Natural killer cell (primary cell): ENCODE measurements around the gene MEIS2. TPM values are rescaled to one million over a fixed set of nuclear protein-coding genes. Genes with fewer than 3 reads are reported as not detected.

Experiments used
- ATAC-seq, 3 donors: fragments of 150-1000 bp in 2 of 3; fragments of 200-7000 bp in 1 of 3; cut with Tn5 transposase; 1 replicate in 1 of 3; 2 replicates in 2 of 3; pipeline ENCODE4 v1.10.0; 2021; ENCODE audit warnings: mild to moderate bottlenecking in 2 of 3, moderate library complexity in 2 of 3
- DNase-seq, 2 donors: peaks; one replicate each; pipeline versions ENCODE4 v3.0.0 to v3.0.0-alpha.2; 2013 to 2021; ENCODE audit warnings: mixed read lengths in 1 of 2
- H3K27ac ChIP-seq: one replicate; pipeline ENCODE4 v1.5.1; 2013; ENCODE audit warnings: mild to moderate bottlenecking, low read length
- H3K27me3 ChIP-seq: one replicate; pipeline ENCODE4 v1.6.1; 2013; ENCODE audit warnings: low read length; ENCODE audit not compliant: control insufficient read depth, insufficient read depth
- H3K36me3 ChIP-seq: one replicate; pipeline ENCODE4 v1.6.1; 2013; ENCODE audit warnings: low read length; ENCODE audit not compliant: control insufficient read depth, insufficient read depth
- H3K4me1 ChIP-seq: one replicate; pipeline ENCODE4 v1.6.1; 2013; ENCODE audit warnings: low read length; ENCODE audit not compliant: control insufficient read depth, insufficient read depth
- H3K4me3 ChIP-seq: one replicate; pipeline ENCODE4 v1.5.1; 2013; ENCODE audit warnings: low read length
- H3K9me3 ChIP-seq: one replicate; pipeline ENCODE4 v1.6.1; 2013; ENCODE audit warnings: low read length; ENCODE audit not compliant: control insufficient read depth, insufficient read depth
- H3K27ac Mint-ChIP-seq, 2 donors: one replicate each; pipeline ENCODE4 v1.8.0; 2022; ENCODE audit warnings: mild to moderate bottlenecking in 2 of 2, mixed read lengths in 2 of 2, moderate library complexity in 1 of 2
- H3K27me3 Mint-ChIP-seq, 2 donors: one replicate each; pipeline ENCODE4 v1.8.0; 2022; ENCODE audit warnings: low read depth in 2 of 2, mixed read lengths in 2 of 2
- H3K36me3 Mint-ChIP-seq: one replicate; pipeline ENCODE4 v1.8.0; 2022; ENCODE audit warnings: mixed read lengths
- H3K4me1 Mint-ChIP-seq, 2 donors: one replicate each; pipeline ENCODE4 v1.8.0; 2022; ENCODE audit warnings: mixed read lengths in 2 of 2
- H3K4me3 Mint-ChIP-seq: one replicate; pipeline ENCODE4 v1.8.0; 2022; ENCODE audit warnings: mild to moderate bottlenecking, moderate library complexity, mixed read lengths
- H3K9me3 Mint-ChIP-seq, 2 donors: one replicate each; pipeline ENCODE4 v1.8.0; 2022; ENCODE audit warnings: mixed read lengths in 2 of 2
- WGBS: methylation state at CpG from one replicate; pipeline ENCODE4 v1.1.7; 2013; ENCODE audit warnings: missing lambda C conversion rate; ENCODE audit not compliant: insufficient coverage; 5-methylcytosine and 5-hydroxymethylcytosine counted together
- intact Hi-C: fragments of 100-400 bp; cut with micrococcal nuclease; formaldehyde crosslinking; loops from one replicate; pipeline ENCODE4 v1.14.2; 2022
- total RNA-seq, 4 donors: library from RNA; stranded (reverse); fragments of 120-200 nt in 1 of 4; gene quantifications; one replicate each; pipeline versions ENCODE4 v1.2.3 to v1.2.4, GENCODE V29; 2013 to 2022
- TF ChIP-seq, protein P1 (sequence below): fragments of 200-600 bp; IDR thresholded peaks from one replicate; pipeline ENCODE4 v1.8.0; 2022; ENCODE audit warnings: antibody characterized with exemption

Gene MEIS2
- total RNA-seq, 3 donors from 2014 or later (not counting 1 experiment from before 2014, with no cell fraction given): 0.35 TPM; not detected in 2

DNA sequence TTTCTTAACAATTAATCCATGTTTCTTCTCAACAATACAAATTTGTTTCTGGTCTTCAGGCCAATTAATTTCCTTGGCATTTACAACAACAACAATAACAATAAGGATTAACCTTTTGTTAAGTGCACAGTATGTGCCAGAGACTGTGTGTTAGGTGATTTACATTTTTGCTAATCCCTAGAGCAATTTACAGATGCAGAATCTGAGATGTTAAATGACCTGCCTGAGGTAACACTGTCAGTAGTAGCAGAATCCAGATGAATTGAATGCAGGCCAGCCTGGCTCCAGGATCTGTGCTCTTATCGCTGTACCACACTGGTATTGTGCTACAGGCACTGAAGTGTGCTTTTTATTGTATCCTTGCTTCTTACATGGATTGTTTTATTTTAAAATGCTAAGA lies 122.2 kb downstream of the MEIS2 start:
- Mint-ChIP-seq H3K4me1 (no peaks in the 10 kb centered on the region), H3K9me3 (peaks cover 7 to 9% of the 10 kb centered on the region in 2 donors), H3K27me3 (no peaks in the 10 kb centered on the region), H3K36me3 (no peaks in the 10 kb centered on the region), H3K4me3 (no peak overlapping the region), H3K27ac (no peak overlapping the region)
- Histone ChIP-seq H3K4me1 (no peaks in the 10 kb centered on the region), H3K9me3 (no peaks in the 10 kb centered on the region), H3K36me3 (no peaks in the 10 kb centered on the region), H3K4me3 (no peak overlapping the region), H3K27me3 (no peaks in the 10 kb centered on the region), H3K27ac (no peak overlapping the region)
- DNase-seq: no peak
- ATAC-seq: no peak
- TF ChIP-seq, protein P1, sequence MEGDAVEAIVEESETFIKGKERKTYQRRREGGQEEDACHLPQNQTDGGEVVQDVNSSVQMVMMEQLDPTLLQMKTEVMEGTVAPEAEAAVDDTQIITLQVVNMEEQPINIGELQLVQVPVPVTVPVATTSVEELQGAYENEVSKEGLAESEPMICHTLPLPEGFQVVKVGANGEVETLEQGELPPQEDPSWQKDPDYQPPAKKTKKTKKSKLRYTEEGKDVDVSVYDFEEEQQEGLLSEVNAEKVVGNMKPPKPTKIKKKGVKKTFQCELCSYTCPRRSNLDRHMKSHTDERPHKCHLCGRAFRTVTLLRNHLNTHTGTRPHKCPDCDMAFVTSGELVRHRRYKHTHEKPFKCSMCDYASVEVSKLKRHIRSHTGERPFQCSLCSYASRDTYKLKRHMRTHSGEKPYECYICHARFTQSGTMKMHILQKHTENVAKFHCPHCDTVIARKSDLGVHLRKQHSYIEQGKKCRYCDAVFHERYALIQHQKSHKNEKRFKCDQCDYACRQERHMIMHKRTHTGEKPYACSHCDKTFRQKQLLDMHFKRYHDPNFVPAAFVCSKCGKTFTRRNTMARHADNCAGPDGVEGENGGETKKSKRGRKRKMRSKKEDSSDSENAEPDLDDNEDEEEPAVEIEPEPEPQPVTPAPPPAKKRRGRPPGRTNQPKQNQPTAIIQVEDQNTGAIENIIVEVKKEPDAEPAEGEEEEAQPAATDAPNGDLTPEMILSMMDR: no peak
- WGBS: 92% methylated on average over 1 of the region's 1 CpG
- intact Hi-C loops: no loop called here

DNA sequence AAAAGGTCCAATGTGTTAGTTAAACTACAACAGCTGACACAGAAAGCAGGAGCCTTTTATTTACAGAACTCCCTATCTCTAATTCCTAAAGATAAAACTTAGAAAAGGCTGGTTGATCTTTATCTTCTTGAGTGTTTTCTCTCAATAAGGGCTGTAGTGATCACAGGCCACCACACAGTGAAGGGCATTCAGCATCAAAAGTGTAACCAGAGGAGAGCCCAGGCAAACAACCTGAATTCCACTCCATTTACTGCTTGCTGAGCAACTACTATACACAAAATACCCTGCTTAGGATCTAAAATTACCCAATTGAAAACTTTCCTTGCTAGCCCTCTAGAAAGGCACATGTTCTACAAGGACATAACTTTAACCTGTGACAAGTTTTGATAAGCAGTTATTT lies 122.7 kb downstream of the MEIS2 start:
- intact Hi-C loops: no loop called here
- ATAC-seq (no peak), DNase-seq (no peak)
- peaks cover 7 to 9% of the 10 kb centered on the region in 2 donors for H3K9me3 Mint-ChIP-seq
- Histone ChIP-seq H3K36me3 (no peaks in the 10 kb centered on the region), H3K27me3 (no peaks in the 10 kb centered on the region), H3K4me3 (no peak overlapping the region), H3K9me3 (no peaks in the 10 kb centered on the region), H3K4me1 (no peaks in the 10 kb centered on the region), H3K27ac (no peak overlapping the region)
- no peak overlapping the region for H3K27ac Mint-ChIP-seq
- TF ChIP-seq, protein P1: no peak
- no peaks in the 10 kb centered on the region for H3K4me1 Mint-ChIP-seq
- no peak overlapping the region for H3K4me3 Mint-ChIP-seq
- no peaks in the 10 kb centered on the region for H3K36me3 Mint-ChIP-seq
- H3K27me3 Mint-ChIP-seq: no peaks in the 10 kb centered on the region

GRCh38 chr15:36972704-36973103 lies 127.6 kb downstream of the MEIS2 start:
- no peaks in the 10 kb centered on the region for H3K27me3 Mint-ChIP-seq
- Histone ChIP-seq H3K4me3 (no peak overlapping the region), H3K27me3 (no peaks in the 10 kb centered on the region), H3K27ac (no peak overlapping the region), H3K36me3 (no peaks in the 10 kb centered on the region), H3K9me3 (no peaks in the 10 kb centered on the region), H3K4me1 (no peaks in the 10 kb centered on the region)
- intact Hi-C loops: no loop called here
- no peaks in the 10 kb centered on the region for H3K36me3 Mint-ChIP-seq
- no peaks in the 10 kb centered on the region for H3K4me1 Mint-ChIP-seq
- no peak for ATAC-seq
- no peak overlapping the region for H3K4me3 Mint-ChIP-seq
- DNase-seq: no peak
- H3K27ac Mint-ChIP-seq: no peak overlapping the region
- TF ChIP-seq, protein P1: no peak
- H3K9me3 Mint-ChIP-seq: peaks cover 3 to 8% of the 10 kb centered on the region in 2 donors
- 70% methylated on average over 2 of the region's 3 CpGs for WGBS

DNA sequence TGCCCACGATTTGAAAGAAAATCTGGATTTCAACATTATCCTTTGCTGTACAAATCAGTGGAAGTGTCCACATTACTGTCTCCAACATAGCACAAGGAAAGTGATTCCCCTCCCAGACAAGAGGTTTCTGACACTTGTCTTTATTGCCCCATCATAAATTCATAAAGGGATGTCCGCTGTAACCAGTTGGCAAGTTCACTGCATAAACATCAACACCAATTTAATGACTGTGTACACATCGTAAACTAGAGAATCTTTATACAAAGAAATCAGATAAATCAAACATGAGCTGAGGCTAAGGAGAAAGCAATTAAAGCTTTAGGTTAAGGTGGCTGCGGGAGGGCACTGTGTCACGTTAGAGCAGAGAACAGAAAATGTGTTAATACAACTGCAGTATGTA lies 129.8 kb downstream of the MEIS2 start:
- H3K4me1 Mint-ChIP-seq: no peaks in the 10 kb centered on the region
- no peaks in the 10 kb centered on the region for H3K27me3 Mint-ChIP-seq
- no peak for ATAC-seq
- TF ChIP-seq, protein P1: no peak
- intact Hi-C loops: no loop called here
- H3K27ac Mint-ChIP-seq: no peak overlapping the region
- peaks cover 3 to 5% of the 10 kb centered on the region in 2 donors for H3K9me3 Mint-ChIP-seq
- no peaks in the 10 kb centered on the region for H3K27me3 ChIP-seq
- WGBS: 81% methylated on average over 2 of the region's 5 CpGs
- no peaks in the 10 kb centered on the region for H3K36me3 Mint-ChIP-seq
- DNase-seq: no peak
- H3K27ac ChIP-seq: no peak overlapping the region
- H3K36me3 ChIP-seq: no peaks in the 10 kb centered on the region
- no peak overlapping the region for H3K4me3 ChIP-seq
- H3K9me3 ChIP-seq: no peaks in the 10 kb centered on the region
- H3K4me1 ChIP-seq: no peaks in the 10 kb centered on the region
- no peak overlapping the region for H3K4me3 Mint-ChIP-seq
